Liver (tissue), 3 donors: Measurements from ENCODE around the gene CCDC30.

Experiments
- HNF4G ChIP-seq: IDR thresholded peaks from 2 replicates; pipeline ENCODE4 v1.6.1; 2016; ENCODE audit warnings: antibody characterized with exemption
- JUND ChIP-seq, 2 donors: IDR thresholded peaks; 2 replicates each; pipeline ENCODE4 v1.6.1; 2016; ENCODE audit warnings: antibody characterized with exemption in 2 of 2
- RXRA ChIP-seq, 2 donors: IDR thresholded peaks; 2 replicates each; pipeline ENCODE4 v1.6.1; 2017 to 2018; ENCODE audit warnings: antibody characterized with exemption in 2 of 2, mild to moderate bottlenecking in 1 of 2
- TF ChIP-seq, protein P1 (sequence below): fragments of 150-350 bp; IDR thresholded peaks from 2 replicates; pipeline ENCODE4 v1.5.1; 2017; ENCODE audit warnings: improper control_type of control experiment, low read depth, low read length; ENCODE audit not compliant: missing input control
- TF ChIP-seq, protein P2 (sequence below): IDR thresholded peaks from 2 replicates; pipeline ENCODE4 v1.6.1; 2016; ENCODE audit warnings: antibody characterized with exemption
- donor health status: healthy.
- donor health status: healthy.

DNA sequence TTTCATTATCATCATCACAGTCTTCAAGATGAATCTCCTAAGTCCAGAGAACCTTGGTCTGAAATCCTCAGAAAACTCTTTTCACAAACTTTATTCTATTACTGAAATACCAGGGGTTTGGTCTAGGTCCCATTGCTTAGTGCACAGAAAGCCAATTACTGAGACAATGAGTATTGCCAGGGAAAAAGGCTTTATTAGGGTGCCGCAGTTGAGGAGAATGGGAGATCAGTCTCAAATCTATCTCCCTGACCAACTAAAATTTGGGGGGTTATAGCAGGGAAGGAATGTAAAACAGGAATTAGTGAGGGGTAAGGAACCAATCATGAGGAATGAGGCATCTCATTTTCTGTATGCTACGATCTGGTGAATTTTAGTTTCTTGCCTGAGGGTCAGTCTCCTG is 124.7 kb downstream of the CCDC30 start:
- TF ChIP-seq, protein P1, sequence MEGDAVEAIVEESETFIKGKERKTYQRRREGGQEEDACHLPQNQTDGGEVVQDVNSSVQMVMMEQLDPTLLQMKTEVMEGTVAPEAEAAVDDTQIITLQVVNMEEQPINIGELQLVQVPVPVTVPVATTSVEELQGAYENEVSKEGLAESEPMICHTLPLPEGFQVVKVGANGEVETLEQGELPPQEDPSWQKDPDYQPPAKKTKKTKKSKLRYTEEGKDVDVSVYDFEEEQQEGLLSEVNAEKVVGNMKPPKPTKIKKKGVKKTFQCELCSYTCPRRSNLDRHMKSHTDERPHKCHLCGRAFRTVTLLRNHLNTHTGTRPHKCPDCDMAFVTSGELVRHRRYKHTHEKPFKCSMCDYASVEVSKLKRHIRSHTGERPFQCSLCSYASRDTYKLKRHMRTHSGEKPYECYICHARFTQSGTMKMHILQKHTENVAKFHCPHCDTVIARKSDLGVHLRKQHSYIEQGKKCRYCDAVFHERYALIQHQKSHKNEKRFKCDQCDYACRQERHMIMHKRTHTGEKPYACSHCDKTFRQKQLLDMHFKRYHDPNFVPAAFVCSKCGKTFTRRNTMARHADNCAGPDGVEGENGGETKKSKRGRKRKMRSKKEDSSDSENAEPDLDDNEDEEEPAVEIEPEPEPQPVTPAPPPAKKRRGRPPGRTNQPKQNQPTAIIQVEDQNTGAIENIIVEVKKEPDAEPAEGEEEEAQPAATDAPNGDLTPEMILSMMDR: no peak
- TF ChIP-seq RXRA (IDR thresholded peaks at IDR 0.05) (no peak), JUND (IDR thresholded peaks at IDR 0.05) (no peak), HNF4G (no peak)
- TF ChIP-seq, protein P2, sequence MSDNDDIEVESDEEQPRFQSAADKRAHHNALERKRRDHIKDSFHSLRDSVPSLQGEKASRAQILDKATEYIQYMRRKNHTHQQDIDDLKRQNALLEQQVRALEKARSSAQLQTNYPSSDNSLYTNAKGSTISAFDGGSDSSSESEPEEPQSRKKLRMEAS: no peak
